ENCODE measurements around the gene THRB.

DNA sequence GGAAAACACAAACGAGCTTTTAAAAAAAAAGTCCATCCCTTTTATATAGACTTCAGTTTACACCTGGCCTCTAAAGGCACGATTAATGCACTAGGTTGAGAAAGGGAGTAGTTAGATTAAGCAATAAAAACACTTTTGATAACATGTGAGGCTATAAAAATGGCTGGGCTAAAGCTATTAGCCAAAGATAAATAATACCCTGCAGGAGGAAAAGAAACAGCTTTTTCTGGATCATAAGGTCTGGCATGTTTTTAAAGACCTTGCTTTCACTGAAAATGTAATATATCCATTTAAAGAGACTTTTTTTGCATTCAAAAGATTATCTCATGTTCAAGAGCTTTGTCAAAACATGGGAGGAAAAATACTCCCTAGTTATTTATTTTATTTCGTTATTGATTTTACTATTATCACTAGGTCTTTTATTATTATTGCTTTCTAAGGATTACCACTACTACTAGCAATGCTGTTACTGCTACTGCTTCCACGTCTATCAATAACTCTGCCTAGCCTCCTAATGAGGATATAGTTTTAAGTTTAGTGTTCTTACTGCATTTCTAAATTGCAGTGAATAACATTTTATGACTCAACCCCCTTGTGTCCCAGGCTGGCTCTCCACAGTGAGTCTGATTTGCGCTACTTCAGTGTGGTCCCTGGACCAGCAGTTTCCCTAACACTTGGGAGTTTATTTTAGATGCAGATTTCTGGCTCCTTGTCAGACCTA is 93.4 kb downstream of the THRB start:
- TF ChIP-seq EZH2 (IDR thresholded peaks at IDR 0.05; ENCODE audit: borderline replicate concordance): no peak
- TF ChIP-seq, protein P1, sequence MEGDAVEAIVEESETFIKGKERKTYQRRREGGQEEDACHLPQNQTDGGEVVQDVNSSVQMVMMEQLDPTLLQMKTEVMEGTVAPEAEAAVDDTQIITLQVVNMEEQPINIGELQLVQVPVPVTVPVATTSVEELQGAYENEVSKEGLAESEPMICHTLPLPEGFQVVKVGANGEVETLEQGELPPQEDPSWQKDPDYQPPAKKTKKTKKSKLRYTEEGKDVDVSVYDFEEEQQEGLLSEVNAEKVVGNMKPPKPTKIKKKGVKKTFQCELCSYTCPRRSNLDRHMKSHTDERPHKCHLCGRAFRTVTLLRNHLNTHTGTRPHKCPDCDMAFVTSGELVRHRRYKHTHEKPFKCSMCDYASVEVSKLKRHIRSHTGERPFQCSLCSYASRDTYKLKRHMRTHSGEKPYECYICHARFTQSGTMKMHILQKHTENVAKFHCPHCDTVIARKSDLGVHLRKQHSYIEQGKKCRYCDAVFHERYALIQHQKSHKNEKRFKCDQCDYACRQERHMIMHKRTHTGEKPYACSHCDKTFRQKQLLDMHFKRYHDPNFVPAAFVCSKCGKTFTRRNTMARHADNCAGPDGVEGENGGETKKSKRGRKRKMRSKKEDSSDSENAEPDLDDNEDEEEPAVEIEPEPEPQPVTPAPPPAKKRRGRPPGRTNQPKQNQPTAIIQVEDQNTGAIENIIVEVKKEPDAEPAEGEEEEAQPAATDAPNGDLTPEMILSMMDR (IDR thresholded peaks at IDR 0.05; ENCODE audit: poor library complexity): no peak
